GM12801 (cell line): ENCODE measurements around the gene ERC2.

ENCODE experiments used
- CTCF ChIP-seq: IDR thresholded peaks from one replicate; pipeline ENCODE4 v1.5.1; 2011; ENCODE audit warnings: control low read depth; ENCODE audit not compliant: insufficient read length; ENCODE audit errors: extremely low read depth

The ERC2 gene

DNA sequence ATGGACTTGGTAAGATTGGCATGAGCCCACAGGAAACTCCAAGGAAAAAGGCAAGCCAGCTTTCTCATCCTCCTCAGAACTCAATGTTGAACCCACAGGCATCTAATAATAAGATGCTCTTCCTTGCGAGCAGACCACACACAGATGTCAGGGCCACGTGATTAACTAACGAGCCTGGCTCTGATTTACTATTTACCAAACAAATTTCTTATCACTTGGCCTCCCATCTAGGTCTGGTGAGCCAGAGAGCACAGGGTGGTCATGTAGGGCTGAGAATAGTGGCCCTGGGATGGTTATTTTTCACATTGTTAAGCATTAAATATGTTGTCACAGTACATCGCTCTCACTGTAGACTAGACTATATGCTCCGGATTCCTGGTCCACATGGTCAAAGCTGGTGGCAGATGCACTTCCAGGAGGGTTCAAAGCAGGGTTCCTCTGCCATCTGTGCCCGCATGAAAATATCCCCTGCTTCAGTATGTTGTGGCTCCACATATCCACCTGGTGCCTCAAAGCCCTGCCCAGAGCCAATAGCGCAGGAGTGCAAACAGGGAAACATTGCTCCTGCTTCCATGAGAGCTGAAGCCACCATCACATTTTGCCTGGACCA is 508.7 kb downstream of the ERC2 start:
- TF ChIP-seq CTCF = no peak

- TF ChIP-seq CTCF = no peak
Measured at GRCh38 chr3:55958605-55959004, 509.7 kb downstream of the ERC2 start.

GRCh38 chr3:55955891-55956477 is 512.3 kb downstream of the ERC2 start:
- no peak for TF ChIP-seq CTCF

DNA sequence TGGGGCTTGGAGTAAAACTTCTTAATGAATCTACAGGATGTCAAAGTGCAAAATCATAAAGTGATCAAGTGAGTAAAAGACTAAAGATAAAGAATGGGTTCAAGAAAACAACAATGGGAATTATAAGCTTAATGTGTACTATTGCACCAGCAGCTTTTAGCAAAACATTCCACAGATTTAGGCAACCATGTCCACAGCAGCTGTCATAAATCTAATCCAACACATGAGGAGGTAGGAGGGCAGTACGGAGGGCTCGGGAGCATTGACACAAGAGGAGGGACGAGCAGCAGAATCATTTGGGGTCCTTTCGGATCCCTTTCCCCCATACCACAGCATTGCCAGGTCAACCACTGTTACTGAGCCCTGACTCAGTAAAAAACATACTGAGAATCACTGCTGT is 516.9 kb downstream of the ERC2 start:
- TF ChIP-seq CTCF = no peak

GRCh38 chr3:55947406-55947805 is 520.9 kb downstream of the ERC2 start:
- TF ChIP-seq CTCF = no peak

- no peak for TF ChIP-seq CTCF
Measured at GRCh38 chr3:55946574-55947160, 521.6 kb downstream of the ERC2 start.

DNA sequence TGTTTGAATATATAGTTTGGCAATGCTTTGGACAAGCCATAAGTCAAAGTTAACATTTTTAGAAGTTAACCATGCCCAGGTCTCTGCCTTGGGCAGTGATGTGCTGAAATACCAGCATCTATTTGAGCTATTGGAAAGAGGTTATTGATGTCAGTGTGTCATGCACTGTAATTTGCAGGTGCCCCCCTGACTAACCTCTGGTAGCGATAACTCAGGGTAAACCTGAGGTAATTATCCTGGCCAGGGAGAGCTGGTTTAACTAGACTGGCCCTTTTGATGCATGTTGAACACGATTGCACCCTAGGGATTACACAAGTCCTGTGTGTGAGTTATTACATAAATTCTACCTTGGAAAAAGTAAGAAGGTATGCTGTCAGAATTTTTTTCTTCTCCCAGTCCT is 525.4 kb downstream of the ERC2 start:
- TF ChIP-seq CTCF = no peak
